Activated CD4-positive, alpha-beta T cell treated with anti-CD3 and anti-CD28 coated beads, Interleukin-2, amount 10 ng/mL, durations not matched to agents 7 days and 5 days (primary cell): ENCODE data around the gene VAV2. TPM values are rescaled to one million over a fixed set of nuclear protein-coding genes. Genes with fewer than 3 reads are reported as not detected.

ENCODE experiments used
- CTCF ChIA-PET: fragments of 350-600 bp; sonication (Branson Sonifier 250); formaldehyde crosslinking; loops from one replicate; lab custom pipeline; 2021; ENCODE audit warnings: antibody characterized with exemption; lab: Charles Lee
- POLR2A ChIA-PET: fragments of 350-600 bp; sonication (Branson Sonifier 250); formaldehyde crosslinking; loops from one replicate; lab custom pipeline; 2021; ENCODE audit warnings: antibody characterized with exemption; lab: Charles Lee
- DNase-seq: peaks from one replicate; pipeline ENCODE4 v3.0.0-alpha.2; 2020
- H3K27ac Mint-ChIP-seq: one replicate; pipeline ENCODE4 v1.8.0; 2021; ENCODE audit warnings: mild to moderate bottlenecking, moderate library complexity, mixed read lengths
- H3K27me3 Mint-ChIP-seq: one replicate; pipeline ENCODE4 v1.8.0; 2021; ENCODE audit warnings: mixed read lengths
- H3K36me3 Mint-ChIP-seq: one replicate; pipeline ENCODE4 v1.8.0; 2021; ENCODE audit warnings: low read depth, mixed read lengths
- H3K4me1 Mint-ChIP-seq: one replicate; pipeline ENCODE4 v1.8.0; 2021; ENCODE audit warnings: mixed read lengths
- H3K4me3 Mint-ChIP-seq: one replicate; pipeline ENCODE4 v1.8.0; 2021; ENCODE audit warnings: mild to moderate bottlenecking, moderate library complexity, mixed read lengths
- H3K9me3 Mint-ChIP-seq: one replicate; pipeline ENCODE4 v1.8.0; 2021; ENCODE audit warnings: mixed read lengths
- total RNA-seq, 2 experiments: library from RNA; stranded (reverse); gene quantifications; one replicate each; pipeline ENCODE4 v1.2.3, GENCODE V29; 2021

Gene VAV2
- total RNA-seq, 2 experiments from 2014 or later, result 6.2 TPM

DNA sequence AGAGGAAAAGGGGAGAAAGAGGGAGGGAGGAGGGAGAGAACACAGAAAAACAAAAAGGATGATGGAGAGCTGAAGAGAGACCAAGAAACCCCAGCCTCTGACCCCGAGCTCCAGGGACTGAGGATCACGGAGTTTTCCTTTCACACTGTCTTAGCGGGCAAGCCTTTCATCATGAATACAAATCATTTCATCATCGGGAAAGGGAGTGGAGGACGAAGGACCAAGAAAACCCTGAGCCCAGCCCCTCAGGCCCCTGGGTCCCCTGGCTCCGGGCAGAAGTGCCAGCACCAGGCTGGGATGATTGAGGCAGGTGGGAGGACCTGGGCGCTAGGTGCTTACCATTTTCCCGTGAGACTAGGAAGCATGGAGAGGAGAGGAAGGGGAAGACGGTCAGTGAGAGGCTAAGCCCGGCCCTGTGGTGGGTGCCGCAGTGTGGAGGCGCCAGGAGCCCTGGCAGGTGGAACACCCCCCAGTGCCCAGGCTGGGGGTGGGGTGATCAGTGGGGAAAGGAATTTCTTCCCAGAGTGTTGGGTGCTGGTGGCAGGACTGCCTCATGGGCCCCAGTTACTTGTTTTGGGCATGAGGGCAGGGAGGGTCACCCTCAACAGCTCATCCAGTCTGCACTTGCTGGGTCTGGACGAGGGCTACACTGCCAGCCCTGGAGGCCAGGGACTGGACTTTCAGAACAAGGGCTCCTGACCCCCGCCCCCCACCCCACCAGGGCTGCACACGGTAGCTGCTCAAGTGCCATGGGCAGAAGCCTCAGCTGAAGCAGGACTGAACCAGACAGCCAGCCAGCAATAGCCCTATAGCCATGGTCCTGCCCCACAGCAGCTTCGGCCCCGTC lies 205.0 kb downstream of the VAV2 start:
- Mint-ChIP-seq H3K4me3 (no peak overlapping the region), H3K27ac (peak overlapping the region; percentile 70), H3K36me3 (no peaks in the 10 kb centered on the region), H3K4me1 (peaks cover 20% of the 10 kb centered on the region), H3K9me3 (no peaks in the 10 kb centered on the region), H3K27me3 (no peaks in the 10 kb centered on the region)
- ChIA-PET CTCF (interaction anchor here (0.5 kb wide), 1 partner anchor 867 kb away, joined by 3 read pairs; no protein-coding TSS in a partner anchor), POLR2A (no interaction called here)
- no peak for DNase-seq

DNA sequence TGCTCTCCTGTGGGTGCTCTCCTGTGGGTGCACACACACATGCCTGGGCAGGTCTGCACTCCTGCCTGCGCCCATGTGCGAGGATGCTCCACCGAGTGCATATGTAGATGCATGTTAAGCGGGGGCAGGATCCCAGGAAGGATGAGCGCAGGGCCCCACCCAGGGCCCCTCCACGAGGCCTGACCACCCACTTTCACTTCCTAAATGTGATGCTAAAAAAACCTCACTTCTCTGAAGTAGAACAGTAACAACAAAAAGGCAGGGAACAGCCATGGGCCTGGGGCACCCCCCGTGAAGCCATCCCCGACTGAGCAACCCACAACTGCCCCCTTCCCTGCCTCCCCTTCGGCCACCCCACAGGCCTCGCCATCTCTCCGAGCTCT lies 205.8 kb downstream of the VAV2 start:
- Mint-ChIP-seq H3K4me3 (no peak overlapping the region), H3K36me3 (no peaks in the 10 kb centered on the region), H3K27ac (peak overlapping the region; percentile 70), H3K9me3 (no peaks in the 10 kb centered on the region), H3K27me3 (no peaks in the 10 kb centered on the region), H3K4me1 (peaks cover 19% of the 10 kb centered on the region)
- ChIA-PET CTCF (no interaction called here), POLR2A (no interaction called here)
- no peak for DNase-seq

DNA sequence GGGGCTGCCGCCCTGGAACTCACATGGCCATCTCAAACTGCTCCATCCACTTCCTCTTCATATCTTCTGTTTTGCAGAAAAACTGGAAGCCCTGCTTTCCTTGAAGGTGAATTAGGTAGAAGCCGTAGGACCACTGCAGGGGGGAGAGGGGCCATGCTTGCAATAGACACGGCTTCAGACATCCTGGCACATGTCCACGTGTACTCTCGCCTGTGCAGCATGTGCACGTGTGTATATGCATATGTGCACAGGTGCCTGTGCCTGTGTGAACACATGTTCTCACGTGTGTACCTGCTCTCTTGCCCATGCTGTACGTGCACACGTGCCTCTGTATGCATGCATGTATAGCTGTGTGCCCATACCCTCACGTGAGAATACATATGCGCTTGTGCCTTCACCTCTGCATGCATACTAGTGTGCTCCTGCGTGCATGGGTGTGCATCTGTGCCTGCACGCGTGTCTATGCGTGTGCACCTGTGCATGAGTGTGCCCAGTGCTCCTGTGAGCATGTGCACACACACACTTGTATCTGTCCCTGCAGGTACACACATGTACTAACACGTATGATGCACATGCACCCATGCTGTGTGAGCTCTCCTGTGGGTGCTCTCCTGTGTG lies 206.3 kb downstream of the VAV2 start:
- no peak for DNase-seq
- H3K27ac Mint-ChIP-seq, result peak overlapping the region; percentile 70
- peaks cover 19% of the 10 kb centered on the region for H3K4me1 Mint-ChIP-seq
- H3K4me3 Mint-ChIP-seq, result no peak overlapping the region
- ChIA-PET POLR2A (no interaction called here), CTCF (no interaction called here)
- H3K36me3 Mint-ChIP-seq, result no peaks in the 10 kb centered on the region
- H3K9me3 Mint-ChIP-seq, result no peaks in the 10 kb centered on the region
- H3K27me3 Mint-ChIP-seq, result no peaks in the 10 kb centered on the region

DNA sequence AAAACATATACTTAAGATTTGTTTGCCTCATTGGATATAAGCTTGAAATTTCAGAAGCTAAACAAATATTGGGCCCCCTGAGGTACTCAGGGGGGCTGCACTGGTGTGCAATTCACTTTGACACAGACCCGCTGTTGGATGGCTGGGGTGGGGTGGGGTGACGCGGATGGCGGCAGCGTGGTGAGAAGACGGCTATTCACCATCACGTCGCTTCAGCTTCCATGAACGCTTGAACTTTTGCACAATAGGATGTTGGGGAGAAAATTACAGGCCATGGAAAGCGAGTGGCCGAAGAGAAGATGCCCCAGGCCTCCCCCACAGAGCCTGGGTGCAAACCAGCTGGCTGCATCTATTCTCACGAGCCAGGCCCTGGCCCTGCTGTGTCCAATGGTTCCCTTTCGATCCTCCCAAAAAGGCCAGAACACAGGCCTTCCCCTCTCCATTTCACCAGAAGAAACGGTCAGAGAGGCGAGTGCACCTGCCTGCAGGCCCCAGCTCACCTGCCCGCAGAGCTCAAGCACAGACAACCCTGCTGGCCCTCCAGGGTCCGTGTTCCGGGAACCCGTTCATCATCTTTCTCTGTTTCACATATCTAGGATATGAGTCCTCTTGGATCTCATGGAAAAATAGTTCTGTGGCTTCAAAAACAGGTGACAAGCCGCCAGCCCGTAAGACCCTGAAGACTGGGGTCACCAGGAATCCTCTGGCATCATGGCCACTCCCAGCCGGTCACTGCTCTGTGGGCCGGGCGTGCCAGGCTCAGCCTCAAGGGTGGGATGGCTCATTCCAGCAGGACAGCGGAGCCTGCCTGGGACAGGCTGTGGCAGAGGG lies 207.2 kb downstream of the VAV2 start:
- Mint-ChIP-seq H3K27ac (no peak overlapping the region), H3K4me3 (no peak overlapping the region), H3K27me3 (no peaks in the 10 kb centered on the region), H3K4me1 (peaks cover 19% of the 10 kb centered on the region), H3K36me3 (no peaks in the 10 kb centered on the region), H3K9me3 (no peaks in the 10 kb centered on the region)
- no peak for DNase-seq
- CTCF ChIA-PET, result interaction anchor here (5.5 kb wide), 1 partner anchor 210 kb away, joined by 30 read pairs; no protein-coding TSS in a partner anchor
- POLR2A ChIA-PET, result no interaction called here

DNA sequence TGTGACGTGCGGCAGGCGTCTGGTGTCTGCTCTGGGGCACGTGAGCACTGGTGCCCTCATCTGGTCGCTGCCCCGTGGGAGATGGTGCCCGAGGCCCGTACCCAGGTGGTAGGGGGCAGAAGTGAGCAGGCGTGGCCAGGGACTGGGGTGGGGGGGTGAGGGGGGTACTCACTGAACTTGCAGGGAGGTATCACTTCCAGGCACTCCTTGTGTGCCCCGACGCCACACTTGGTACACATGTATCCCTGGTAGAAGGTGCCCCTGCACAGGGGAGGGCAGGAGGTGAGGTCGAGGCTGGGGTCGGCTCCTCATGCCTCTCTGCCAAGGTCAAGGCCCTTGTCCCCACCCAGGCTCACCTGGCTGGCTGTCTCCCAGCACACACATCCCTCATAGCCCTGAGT lies 208.8 kb downstream of the VAV2 start:
- no peaks in the 10 kb centered on the region for H3K9me3 Mint-ChIP-seq
- H3K4me3 Mint-ChIP-seq, result no peak overlapping the region
- ChIA-PET CTCF (interaction anchor here (1.2 to 5.5 kb wide), 3 partner anchors 10 to 211 kb away, joined by 4 to 30 read pairs (median 5); no protein-coding TSS in a partner anchor), POLR2A (no interaction called here)
- no peaks in the 10 kb centered on the region for H3K27me3 Mint-ChIP-seq
- no peak for DNase-seq
- H3K27ac Mint-ChIP-seq, result no peak overlapping the region
- H3K4me1 Mint-ChIP-seq, result peaks cover 16% of the 10 kb centered on the region
- H3K36me3 Mint-ChIP-seq, result no peaks in the 10 kb centered on the region

DNA sequence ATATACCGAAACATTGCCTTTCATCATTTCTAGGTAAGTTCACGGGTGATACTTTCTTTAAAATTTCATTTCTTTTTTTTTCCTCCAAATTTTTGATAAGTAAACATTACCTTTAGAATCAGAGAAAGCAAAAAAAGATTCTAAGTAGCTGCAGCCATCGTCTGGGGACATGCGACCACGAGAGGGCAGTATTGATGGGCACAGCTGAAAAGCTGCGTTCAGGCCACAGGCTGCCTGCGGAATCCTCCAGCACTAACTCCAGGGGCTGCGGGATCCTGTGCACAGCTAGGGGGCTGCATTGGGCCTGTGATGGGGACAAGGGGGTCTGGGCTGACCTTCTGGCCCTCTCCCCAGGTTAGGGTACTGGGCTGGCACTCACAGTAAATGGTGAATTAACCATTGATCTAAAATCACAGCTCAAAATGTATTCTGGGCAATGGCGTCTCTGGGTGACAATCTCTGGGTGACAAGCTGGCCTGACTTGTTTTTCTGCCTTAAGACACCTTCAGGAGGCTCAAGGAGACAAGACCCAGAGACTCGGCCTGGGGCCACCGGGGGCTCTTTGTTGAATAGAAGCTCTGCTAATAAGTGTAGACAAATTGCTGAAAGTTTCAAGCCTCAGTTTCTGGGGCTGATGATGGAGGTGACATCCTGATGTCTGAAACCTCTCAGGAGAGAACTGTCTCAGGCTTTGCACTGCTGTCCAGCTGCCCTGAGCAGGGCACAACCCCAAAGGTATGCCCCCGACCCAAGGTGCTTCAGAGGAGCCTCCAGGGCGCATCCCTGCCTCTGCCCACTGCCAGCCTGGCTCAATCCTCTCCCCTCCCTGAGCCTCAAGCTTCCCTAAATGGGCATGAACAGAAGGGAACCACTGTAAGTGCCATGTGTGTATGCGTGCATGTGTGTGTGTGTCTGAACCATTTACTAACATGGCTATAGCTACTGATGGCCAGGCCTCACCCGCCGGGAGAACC lies 209.7 kb downstream of the VAV2 start:
- DNase-seq, result peak; percentile 80
- Mint-ChIP-seq H3K27ac (no peak overlapping the region), H3K36me3 (no peaks in the 10 kb centered on the region), H3K4me1 (peaks cover 16% of the 10 kb centered on the region), H3K4me3 (no peak overlapping the region), H3K27me3 (no peaks in the 10 kb centered on the region), H3K9me3 (no peaks in the 10 kb centered on the region)
- ChIA-PET POLR2A (no interaction called here), CTCF (interaction anchor here (0.8 to 5.5 kb wide), 11 partner anchors 8 to 217 kb away, joined by 3 to 30 read pairs (median 3); partner anchors contain the start of gene SARDH)

DNA sequence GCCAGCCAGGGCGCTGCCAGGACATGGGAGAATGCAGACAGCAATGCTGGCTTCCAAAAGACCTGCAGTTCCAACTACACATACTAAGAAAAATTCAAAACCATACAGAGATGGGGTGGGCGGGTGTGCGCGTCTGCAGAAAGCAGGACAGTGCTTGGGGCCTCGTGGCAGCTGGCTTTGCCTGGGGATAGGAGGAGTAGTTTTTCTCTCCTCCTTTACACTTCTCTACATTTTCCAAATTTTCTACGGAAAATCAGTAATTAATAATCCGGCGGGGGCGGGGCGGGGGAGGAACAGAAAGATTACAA lies 210.3 kb downstream of the VAV2 start:
- Mint-ChIP-seq H3K27ac (no peak overlapping the region), H3K36me3 (no peaks in the 10 kb centered on the region), H3K4me3 (no peak overlapping the region), H3K9me3 (no peaks in the 10 kb centered on the region), H3K4me1 (peaks cover 12% of the 10 kb centered on the region), H3K27me3 (no peaks in the 10 kb centered on the region)
- POLR2A ChIA-PET, result no interaction called here
- CTCF ChIA-PET, result interaction anchor here (0.8 to 5.5 kb wide), 9 partner anchors 8 to 218 kb away, joined by 3 to 30 read pairs (median 3); partner anchors contain the start of gene SARDH
- DNase-seq, result no peak

DNA sequence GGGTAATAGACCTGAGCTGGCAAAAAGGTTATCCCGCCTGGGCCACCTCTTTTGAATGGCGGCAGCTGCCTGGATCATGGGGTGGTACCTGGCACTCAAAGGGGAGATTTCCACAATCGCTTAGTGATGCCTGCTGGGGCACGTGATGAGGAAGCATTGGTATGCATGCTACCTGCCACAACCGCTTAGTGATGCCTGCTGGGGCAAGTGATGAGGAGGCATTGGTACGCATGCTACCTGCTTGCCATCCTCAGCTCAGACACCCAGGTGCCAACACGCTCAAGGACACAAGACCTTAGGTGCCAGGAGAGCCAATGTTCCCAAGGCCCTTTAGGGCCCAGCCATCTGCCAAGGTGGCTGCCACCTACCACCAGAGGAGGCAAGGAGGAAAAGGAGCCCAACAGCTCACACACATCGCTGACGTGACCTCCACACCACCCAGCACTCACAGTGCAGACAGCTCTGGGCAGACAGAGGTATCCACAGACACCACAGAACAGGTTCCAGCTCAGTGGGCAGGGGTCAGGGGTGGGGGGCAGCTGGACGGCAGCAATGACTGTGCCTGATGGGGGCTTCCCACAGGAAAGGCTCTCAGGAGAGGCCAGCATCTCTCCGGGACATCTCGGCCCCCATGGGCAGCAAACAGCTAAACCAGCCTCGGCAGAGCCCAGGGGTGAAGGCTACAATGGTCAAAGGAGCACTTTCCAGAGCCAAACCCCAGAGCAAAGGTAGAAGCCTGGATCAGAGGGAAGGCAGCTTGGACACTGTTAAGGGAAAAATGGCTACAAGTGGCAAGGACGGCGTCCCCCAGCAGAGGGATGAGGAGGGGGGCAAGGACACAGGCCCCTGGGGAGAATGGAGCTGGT lies 210.9 kb downstream of the VAV2 start:
- H3K27ac Mint-ChIP-seq, result no peak overlapping the region
- POLR2A ChIA-PET, result no interaction called here
- no peaks in the 10 kb centered on the region for H3K36me3 Mint-ChIP-seq
- H3K4me3 Mint-ChIP-seq, result no peak overlapping the region
- H3K27me3 Mint-ChIP-seq, result no peaks in the 10 kb centered on the region
- no peaks in the 10 kb centered on the region for H3K9me3 Mint-ChIP-seq
- H3K4me1 Mint-ChIP-seq, result peaks cover 6% of the 10 kb centered on the region
- DNase-seq, result no peak
- CTCF ChIA-PET, result interaction anchor here (0.8 to 5.5 kb wide), 8 partner anchors 9 to 218 kb away, joined by 3 to 30 read pairs (median 3); no protein-coding TSS in a partner anchor

DNA sequence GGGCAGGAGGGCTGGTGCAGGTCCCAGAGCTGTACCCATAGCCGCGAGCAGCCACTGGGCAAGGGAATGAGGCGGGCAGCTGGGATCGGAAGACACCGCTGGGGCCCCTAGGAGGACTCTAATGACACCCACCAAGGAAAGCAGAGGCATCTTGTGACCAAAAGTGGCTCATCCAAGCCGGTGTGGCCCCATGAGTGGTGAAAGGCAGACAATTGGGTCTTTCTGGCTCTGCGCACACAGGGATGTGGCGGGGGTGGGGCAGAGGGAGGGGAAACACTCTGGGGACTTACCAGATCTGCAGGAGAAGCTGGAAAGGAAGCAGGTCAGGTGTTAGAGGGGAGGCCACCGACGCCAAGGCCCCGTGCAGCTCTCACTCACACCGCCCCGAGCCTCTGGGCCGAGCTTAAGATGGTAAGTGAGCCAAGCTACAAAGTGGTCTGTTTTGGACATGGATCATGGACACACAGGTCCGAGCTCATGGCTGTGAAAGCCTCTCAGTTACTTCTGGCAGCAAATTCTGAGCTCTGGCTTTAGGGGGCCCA lies 211.6 kb downstream of the VAV2 start:
- DNase-seq, result no peak
- ChIA-PET CTCF (interaction anchor here (1.2 to 5.5 kb wide), 3 partner anchors 13 to 214 kb away, joined by 3 to 30 read pairs (median 3); no protein-coding TSS in a partner anchor), POLR2A (no interaction called here)
- Mint-ChIP-seq H3K27ac (no peak overlapping the region), H3K4me3 (no peak overlapping the region), H3K4me1 (peaks cover under 1% of the 10 kb centered on the region), H3K27me3 (no peaks in the 10 kb centered on the region), H3K36me3 (no peaks in the 10 kb centered on the region), H3K9me3 (no peaks in the 10 kb centered on the region)

DNA sequence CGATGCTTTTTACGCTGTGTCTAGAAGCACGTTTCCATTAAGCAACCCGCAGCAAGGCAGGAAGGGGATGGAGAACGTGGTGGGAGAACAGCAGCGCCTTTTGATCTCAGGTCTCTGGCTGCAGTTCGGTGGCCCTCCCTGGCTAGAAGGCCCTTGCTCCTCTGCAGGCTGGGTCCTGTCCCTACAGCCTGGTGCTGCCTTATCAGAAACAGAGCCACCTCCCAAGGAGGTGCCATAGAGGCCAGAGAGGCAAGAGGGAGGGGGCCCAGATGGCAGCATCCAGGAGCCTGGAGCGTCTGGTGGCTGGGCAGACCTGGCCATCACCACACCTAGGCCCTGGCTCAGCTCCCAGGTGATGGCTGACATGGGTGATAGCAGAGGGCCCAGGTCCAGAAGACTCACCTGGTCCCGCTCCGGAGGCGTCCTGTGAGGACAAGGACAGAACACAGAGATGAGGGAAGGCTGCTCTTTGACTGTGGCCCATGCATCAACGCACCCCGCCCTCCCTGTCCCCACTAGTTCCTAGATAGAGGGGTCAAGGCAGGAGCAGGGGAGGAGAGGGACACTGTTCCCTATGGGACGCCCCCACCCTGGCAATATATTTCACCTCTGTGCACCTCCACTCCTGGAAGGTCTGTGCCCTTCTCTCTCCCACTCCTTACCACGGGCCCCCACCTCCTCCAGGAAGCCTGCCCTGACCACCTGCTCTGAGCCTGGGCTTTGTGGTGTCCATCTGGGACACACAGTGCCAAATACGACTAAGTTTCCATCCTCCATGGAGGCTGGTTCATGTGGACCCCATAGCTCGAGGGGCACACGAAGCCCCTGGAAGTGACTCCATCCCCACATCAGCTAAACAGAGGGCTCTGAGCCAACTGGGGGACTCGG lies 212.4 kb downstream of the VAV2 start:
- no peak overlapping the region for H3K4me3 Mint-ChIP-seq
- POLR2A ChIA-PET, result no interaction called here

More for the DNA sequence above, 212.4 kb downstream of the VAV2 start:
- Mint-ChIP-seq H3K9me3 (no peaks in the 10 kb centered on the region), H3K4me1 (no peaks in the 10 kb centered on the region), H3K36me3 (no peaks in the 10 kb centered on the region), H3K27me3 (no peaks in the 10 kb centered on the region), H3K27ac (no peak overlapping the region)
- DNase-seq, result no peak
- CTCF ChIA-PET, result interaction anchor here (1.2 to 5.5 kb wide), 2 partner anchors 14 to 215 kb away, joined by 3 to 30 read pairs; no protein-coding TSS in a partner anchor
